ENCODE results near the gene LRRN4. TPM values are rescaled to one million over a fixed set of nuclear protein-coding genes. Genes with fewer than 3 reads are reported as not detected.

Gene LRRN4
- total and polyA plus RNA-seq, 9 donors = 0.15 to 72.5 (median 0.56) TPM

GRCh38 chr20:6099819-6100218 lies 46.0 kb upstream of the LRRN4 start:
- intact Hi-C loops (cut with DNase I) = no loop called here
- Histone ChIP-seq H3K9me3 (no peaks in the 10 kb centered on the region), H3K36me3 (no peaks in the 10 kb centered on the region), H3K27me3 (no peaks in the 10 kb centered on the region), H3K4me1 (ENCODE audit: insufficient read depth) (no peaks in the 10 kb centered on the region), H3K27ac (no peak overlapping the region), H3K4me3 (no peak overlapping the region)
- TF ChIP-seq EP300 (IDR thresholded peaks at IDR 0.05) (no peak), CTCF (IDR thresholded peaks at IDR 0.05) (no peak), POLR2A (IDR thresholded peaks at IDR 0.05) (no peak)
- DNase-seq = no peak

- WGBS, 3 donors = 89 to 93% (median 93%) methylated on average over 5 of the region's 5 CpGs
- DNase-seq = no peak
- intact Hi-C loops (cut with DNase I) = no loop called here
- H3K36me3 ChIP-seq = no peaks in the 10 kb centered on the region
- no peak for TF ChIP-seq EP300 (IDR thresholded peaks at IDR 0.05)
- no peak for TF ChIP-seq POLR2A (IDR thresholded peaks at IDR 0.05)
- TF ChIP-seq CTCF (IDR thresholded peaks at IDR 0.05) = no peak
- H3K27me3 ChIP-seq = no peaks in the 10 kb centered on the region
- no peaks in the 10 kb centered on the region for H3K4me1 ChIP-seq (ENCODE audit: insufficient read depth)
- H3K4me3 ChIP-seq = no peak overlapping the region
- no peaks in the 10 kb centered on the region for H3K9me3 ChIP-seq
- H3K27ac ChIP-seq = no peak overlapping the region
Measured at GRCh38 chr20:6095409-6095808, 41.5 kb upstream of the LRRN4 start.

- Histone ChIP-seq H3K36me3 (no peaks in the 10 kb centered on the region), H3K27ac (no peak overlapping the region), H3K4me1 (ENCODE audit: insufficient read depth) (no peaks in the 10 kb centered on the region), H3K27me3 (no peaks in the 10 kb centered on the region), H3K4me3 (no peak overlapping the region), H3K9me3 (no peaks in the 10 kb centered on the region)
- WGBS, 3 donors = 89 to 96% (median 91%) methylated on average over 4 of the region's 4 CpGs
- intact Hi-C loops (cut with DNase I) = no loop called here
- TF ChIP-seq CTCF (IDR thresholded peaks at IDR 0.05) (no peak), POLR2A (IDR thresholded peaks at IDR 0.05) (no peak), EP300 (IDR thresholded peaks at IDR 0.05) (no peak)
- no peak for DNase-seq
Measured at GRCh38 chr20:6094565-6094964, 40.7 kb upstream of the LRRN4 start.

- intact Hi-C loops (cut with DNase I) = no loop called here
- Histone ChIP-seq H3K9me3 (no peaks in the 10 kb centered on the region), H3K27ac (no peak overlapping the region), H3K27me3 (no peaks in the 10 kb centered on the region), H3K36me3 (no peaks in the 10 kb centered on the region), H3K4me3 (no peak overlapping the region), H3K4me1 (ENCODE audit: insufficient read depth) (no peaks in the 10 kb centered on the region)
- 78 to 87% (median 83%) methylated on average over 3 of the region's 3 CpGs for WGBS, 3 donors
- DNase-seq = no peak
- TF ChIP-seq EP300 (IDR thresholded peaks at IDR 0.05) (no peak), POLR2A (IDR thresholded peaks at IDR 0.05) (no peak), CTCF (IDR thresholded peaks at IDR 0.05) (no peak)
Measured at GRCh38 chr20:6094063-6094462, 40.2 kb upstream of the LRRN4 start.

GRCh38 chr20:6091661-6092060 lies 37.8 kb upstream of the LRRN4 start:
- DNase-seq = no peak
- H3K4me1 ChIP-seq (ENCODE audit: insufficient read depth) = no peaks in the 10 kb centered on the region
- no peak for TF ChIP-seq EP300 (IDR thresholded peaks at IDR 0.05)
- TF ChIP-seq POLR2A (IDR thresholded peaks at IDR 0.05) = no peak
- TF ChIP-seq CTCF (IDR thresholded peaks at IDR 0.05) = no peak
- WGBS, 3 donors = 80 to 91% (median 91%) methylated on average over 8 of the region's 8 CpGs
- no peaks in the 10 kb centered on the region for H3K27me3 ChIP-seq
- H3K9me3 ChIP-seq = no peaks in the 10 kb centered on the region
- H3K27ac ChIP-seq = no peak overlapping the region
- no peaks in the 10 kb centered on the region for H3K36me3 ChIP-seq
- no peak overlapping the region for H3K4me3 ChIP-seq
- intact Hi-C loops (cut with DNase I) = no loop called here

All from ovary (tissue), 9 donors.